Breast epithelium (tissue), 3 donors: ENCODE results near the gene TADA2B.

Experiments
- CTCF ChIP-seq, 3 donors: fragments of 450-650 bp; IDR thresholded peaks; one replicate each; pipeline ENCODE4 v1.5.1; 2016 to 2017; ENCODE audit warnings: antibody characterized with exemption in 3 of 3, mild to moderate bottlenecking in 3 of 3, moderate library complexity in 3 of 3
- POLR2A ChIP-seq: fragments of 450-650 bp; IDR thresholded peaks from one replicate; pipeline ENCODE4 v1.6.1; 2016; ENCODE audit warnings: antibody characterized with exemption, mild to moderate bottlenecking, moderate library complexity
- POLR2AphosphoS5 ChIP-seq, 3 donors: sonication (generic); formaldehyde crosslinking; IDR thresholded peaks; one replicate each; pipeline ENCODE4 v1.6.1; 2017; ENCODE audit warnings: antibody characterized with exemption in 3 of 3

GRCh38 chr4:7049739-7050138 is 6.6 kb downstream of the TADA2B start:
- TF ChIP-seq CTCF (IDR thresholded peaks at IDR 0.05) (no peak), POLR2A (no peak), POLR2AphosphoS5 (IDR thresholded peaks at IDR 0.05) (no peak)
